Left lung (tissue), 10 donors: ENCODE data around the gene INVS. TPM values are rescaled to one million over a fixed set of nuclear protein-coding genes. Genes with fewer than 3 reads are reported as not detected.
"Not testable (repeated sequence)": the region's sequence is repeated elsewhere in the genome, so short reads cannot be mapped to it uniquely, and the experiment has no call there.

Experiments
- ATAC-seq: fragments of 200-7000 bp; cut with Tn5 transposase; one replicate; pipeline ENCODE4 v1.9.1; 2020; ENCODE audit warnings: moderate library complexity
- DNase-seq, 4 donors: peaks; one replicate each; pipeline ENCODE4 v3.0.0-alpha.2; 2013 to 2020
- H3K27ac ChIP-seq, 2 donors: fragments of 200-600 bp; sonication (generic) in 1 of 2; one replicate each; pipeline versions ENCODE4 v1.5.0 to v1.8.0; 2020 to 2021
- H3K27me3 ChIP-seq, 2 donors: fragments of 200-600 bp; sonication (generic) in 1 of 2; one replicate each; pipeline versions ENCODE4 v1.5.0 to v1.8.0; 2020 to 2021
- H3K36me3 ChIP-seq, 2 donors: fragments of 200-600 bp; sonication (generic) in 1 of 2; one replicate each; pipeline versions ENCODE4 v1.5.0 to v1.8.0; 2020 to 2021
- H3K4me1 ChIP-seq, 2 donors: fragments of 200-600 bp; one replicate each; pipeline ENCODE4 v1.8.0; 2021
- H3K4me3 ChIP-seq, 2 donors: fragments of 200-600 bp; sonication (generic) in 1 of 2; one replicate each; pipeline versions ENCODE4 v1.5.0 to v1.8.0; 2020 to 2021; ENCODE audit warnings: mild to moderate bottlenecking in 1 of 2
- H3K9me3 ChIP-seq, 2 donors: fragments of 200-600 bp; sonication (generic) in 1 of 2; one replicate each; pipeline versions ENCODE4 v1.5.0 to v1.8.0; 2020 to 2021
- intact Hi-C, 2 donors: fragments of 100-400 bp; cut with DNase I; formaldehyde crosslinking; loops; one replicate each; pipeline versions ENCODE4 v1.11.2 to v1.14.2; 2022
- polyA plus RNA-seq, 6 donors: library from polyadenylated mRNA; unstranded; fragments of 120-200 nt; gene quantifications; one replicate each; pipeline ENCODE4 v1.2.1, GENCODE V29; 2013; ENCODE audit not compliant: insufficient read length in 6 of 6
- total RNA-seq, 2 donors: library from RNA; stranded (reverse); fragmentation: NEBNext Ultra II Directional; extraction: Animal tissue kit (Norgen Biotek cat#: 25700); gene quantifications; one replicate each; pipeline ENCODE4 v1.2.1, GENCODE V29; 2021
- TF ChIP-seq, protein P1 (sequence below), 2 donors: fragments of 200-600 bp; sonication (generic) in 1 of 2; IDR thresholded peaks; one replicate each; pipeline versions ENCODE4 v1.5.0 to v1.8.0; 2021; ENCODE audit warnings: antibody characterized with exemption in 2 of 2
- donor health status: DM: no; HTN: yes; CAD: no.
- donor health status: DM: no; HTN: no; CAD: no.

INVS gene
- total and polyA plus RNA-seq, 8 donors, result 21.5 to 29.9 (median 24.6) TPM

DNA sequence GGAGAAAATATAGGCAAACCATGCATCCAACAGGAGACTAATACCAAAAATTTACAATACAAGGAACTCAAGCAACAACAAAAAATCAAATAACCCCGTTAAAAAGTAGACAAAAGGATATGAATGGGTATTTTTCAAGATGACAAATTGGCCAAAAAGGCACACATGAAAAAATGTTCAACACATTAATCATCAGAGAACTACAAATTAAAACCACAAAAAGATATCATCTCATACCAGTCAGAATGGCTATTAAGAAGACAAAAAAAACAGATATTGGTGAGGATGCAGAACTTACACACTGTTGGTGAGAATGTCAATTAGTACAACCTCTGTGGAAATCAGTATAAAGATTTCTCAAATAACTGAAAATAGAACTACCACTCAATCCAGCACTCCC is 218.7 kb downstream of the INVS start:
- Histone ChIP-seq H3K27ac (no peak overlapping the region), H3K27me3 (no peaks in the 10 kb centered on the region), H3K9me3 (no peaks in the 10 kb centered on the region), H3K4me1 (no peaks in the 10 kb centered on the region), H3K4me3 (no peak overlapping the region), H3K36me3 (peaks cover 0 to 46% of the 10 kb centered on the region in 2 donors)
- intact Hi-C loops, result no loop called here
- DNase-seq (no peak), ATAC-seq (no peak)
- TF ChIP-seq, protein P1, sequence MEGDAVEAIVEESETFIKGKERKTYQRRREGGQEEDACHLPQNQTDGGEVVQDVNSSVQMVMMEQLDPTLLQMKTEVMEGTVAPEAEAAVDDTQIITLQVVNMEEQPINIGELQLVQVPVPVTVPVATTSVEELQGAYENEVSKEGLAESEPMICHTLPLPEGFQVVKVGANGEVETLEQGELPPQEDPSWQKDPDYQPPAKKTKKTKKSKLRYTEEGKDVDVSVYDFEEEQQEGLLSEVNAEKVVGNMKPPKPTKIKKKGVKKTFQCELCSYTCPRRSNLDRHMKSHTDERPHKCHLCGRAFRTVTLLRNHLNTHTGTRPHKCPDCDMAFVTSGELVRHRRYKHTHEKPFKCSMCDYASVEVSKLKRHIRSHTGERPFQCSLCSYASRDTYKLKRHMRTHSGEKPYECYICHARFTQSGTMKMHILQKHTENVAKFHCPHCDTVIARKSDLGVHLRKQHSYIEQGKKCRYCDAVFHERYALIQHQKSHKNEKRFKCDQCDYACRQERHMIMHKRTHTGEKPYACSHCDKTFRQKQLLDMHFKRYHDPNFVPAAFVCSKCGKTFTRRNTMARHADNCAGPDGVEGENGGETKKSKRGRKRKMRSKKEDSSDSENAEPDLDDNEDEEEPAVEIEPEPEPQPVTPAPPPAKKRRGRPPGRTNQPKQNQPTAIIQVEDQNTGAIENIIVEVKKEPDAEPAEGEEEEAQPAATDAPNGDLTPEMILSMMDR (IDR thresholded peaks at IDR 0.05), result no peak

DNA sequence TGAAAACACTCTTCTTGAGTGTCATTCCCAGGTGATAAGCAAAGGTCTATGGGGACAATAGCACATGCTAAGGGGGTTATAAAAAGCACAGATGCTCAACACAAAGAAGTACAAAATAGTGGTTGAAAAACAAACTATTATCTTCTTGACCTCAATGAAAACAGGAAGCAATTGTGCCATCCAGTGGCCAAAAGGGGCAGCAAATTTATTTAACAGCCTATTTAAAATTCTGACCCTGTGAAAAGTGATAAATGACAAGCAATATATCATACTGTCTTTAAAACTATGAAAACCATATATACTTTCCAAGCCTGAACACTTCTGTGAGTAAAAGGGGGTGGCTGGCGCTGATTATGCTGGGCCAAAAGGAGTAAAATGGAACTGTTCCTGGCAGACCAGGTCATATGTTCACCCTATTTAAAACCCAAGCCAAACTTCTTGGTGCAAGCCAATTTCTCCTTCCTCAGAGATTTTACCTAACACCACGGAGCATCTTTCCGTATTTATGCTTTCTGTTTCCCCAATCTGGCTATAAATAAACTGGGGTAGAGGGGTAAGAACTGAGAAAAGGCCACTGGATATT is 224.0 kb downstream of the INVS start:
- Histone ChIP-seq H3K27ac (no peak overlapping the region), H3K36me3 (peaks cover 0 to 53% of the 10 kb centered on the region in 2 donors), H3K27me3 (no peaks in the 10 kb centered on the region), H3K4me1 (no peaks in the 10 kb centered on the region), H3K9me3 (no peaks in the 10 kb centered on the region), H3K4me3 (no peak overlapping the region)
- TF ChIP-seq, protein P1 (IDR thresholded peaks at IDR 0.05), result peak; percentile 5 to 51
- intact Hi-C loops, result loop anchor here in 1 of 2 donors (10.0 kb wide), 1 partner anchor 298 kb away; no protein-coding TSS in a partner anchor
- peak in 2 of 4 donors; percentile 19 to 37 for DNase-seq
- peak; percentile 41 for ATAC-seq

DNA sequence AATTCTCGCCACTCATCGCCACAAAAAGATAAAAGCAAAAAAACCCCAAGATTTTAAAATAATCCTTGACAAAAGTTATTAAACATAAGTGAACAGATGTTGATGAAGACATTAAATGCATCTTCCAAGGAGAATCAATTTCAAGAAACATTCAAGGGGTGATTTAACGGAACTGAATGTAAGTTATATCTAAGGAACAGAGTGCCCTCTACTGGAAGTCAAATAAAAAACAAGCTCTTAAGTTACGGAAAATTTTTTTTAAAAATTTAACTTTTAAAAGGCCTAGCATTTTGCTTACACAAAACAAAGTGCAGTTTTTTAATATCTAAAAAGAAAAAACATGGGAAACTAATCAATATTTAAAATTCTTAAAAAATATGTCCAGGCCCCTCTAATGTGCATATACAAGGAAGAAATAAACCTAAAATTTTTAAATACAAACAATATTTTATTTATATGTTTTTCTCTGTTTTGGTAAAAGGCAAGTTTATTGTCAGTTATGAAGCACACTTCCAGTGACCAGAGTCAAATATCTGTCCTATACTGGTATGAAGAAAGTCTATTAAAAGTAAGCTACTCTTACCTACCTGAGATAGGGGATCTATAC is 225.7 kb downstream of the INVS start:
- no peaks in the 10 kb centered on the region for H3K27me3 ChIP-seq
- TF ChIP-seq, protein P1 (IDR thresholded peaks at IDR 0.05), result peak in 1 of 2 donors; percentile 33
- H3K4me1 ChIP-seq, result no peaks in the 10 kb centered on the region
- peaks cover 0 to 43% of the 10 kb centered on the region in 2 donors for H3K36me3 ChIP-seq
- DNase-seq (peak in 2 of 4 donors; percentile 20 to 37), ATAC-seq (peak; percentile 42)
- intact Hi-C loops, result loop anchor here in 1 of 2 donors (10.0 kb wide), 1 partner anchor 300 kb away; no protein-coding TSS in a partner anchor
- no peaks in the 10 kb centered on the region for H3K9me3 ChIP-seq
- no peak overlapping the region for H3K4me3 ChIP-seq
- no peak overlapping the region for H3K27ac ChIP-seq

- intact Hi-C loops, H3K27me3 ChIP-seq, H3K4me1 ChIP-seq, ATAC-seq, H3K9me3 ChIP-seq, H3K27ac ChIP-seq, DNase-seq, H3K4me3 ChIP-seq: not testable (repeated sequence)
- H3K36me3 ChIP-seq, result peaks cover 0 to 16% of the 10 kb centered on the region in 2 donors
Measured at GRCh38 chr9:100338736-100339135, 239.7 kb downstream of the INVS start.

DNA sequence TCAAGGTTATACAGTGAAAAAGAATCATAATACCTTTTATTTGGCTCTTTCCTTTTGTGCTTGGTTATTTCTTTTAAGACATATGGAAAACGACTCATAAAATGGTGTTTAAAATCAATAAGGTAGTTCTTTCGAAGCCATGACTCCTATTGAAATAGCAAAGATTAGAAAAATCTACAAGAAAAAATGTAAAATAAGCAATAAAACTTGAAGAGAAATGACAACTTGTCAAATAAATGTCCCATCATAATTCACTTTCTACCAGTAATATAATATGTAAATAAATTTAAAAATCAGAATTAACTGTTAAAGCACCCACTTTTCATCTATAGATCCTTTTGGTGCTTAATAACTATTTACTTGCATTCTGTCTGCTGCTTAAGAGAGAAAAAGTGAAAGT is 241.2 kb downstream of the INVS start:
- no peak for ATAC-seq
- Histone ChIP-seq H3K4me3 (no peak overlapping the region), H3K4me1 (no peaks in the 10 kb centered on the region), H3K27me3 (no peaks in the 10 kb centered on the region), H3K9me3 (no peaks in the 10 kb centered on the region), H3K36me3 (peaks cover 0 to 18% of the 10 kb centered on the region in 2 donors), H3K27ac (no peak overlapping the region)
- TF ChIP-seq, protein P1 (IDR thresholded peaks at IDR 0.05), result no peak
- intact Hi-C loops, result no loop called here
- DNase-seq, result no peak
